ENCODE data around the gene SLC25A26. TPM values are rescaled to one million over a fixed set of nuclear protein-coding genes. Genes with fewer than 3 reads are reported as not detected.
A peak's percentile ranks its signal among the peaks of the same experiment; 100 is the strongest.

The SLC25A26 gene
- total and polyA plus RNA-seq, 2 of the 13 experiments (the other 11 are each of a cell fraction or from before 2014, with no cell fraction given), result 23.1 to 32.7 TPM

GRCh38 chr3:66407611-66408218 lies 186.9 kb downstream of the SLC25A26 start (continued):
- TF ChIP-seq KLF12 (CRISPR knock-in tag; IDR thresholded peaks at IDR 0.05; ENCODE audit: borderline replicate concordance) (no peak), ZNF609 (CRISPR knock-in tag; IDR thresholded peaks at IDR 0.05; ENCODE audit: borderline replicate concordance) (peak; percentile 31; the same call in 1 of the 2 replicates), NFE2L1 (CRISPR knock-in tag; IDR thresholded peaks at IDR 0.05; ENCODE audit: borderline replicate concordance) (no peak), MXD3 (CRISPR knock-in tag; IDR thresholded peaks at IDR 0.05) (no peak), IRF2 (CRISPR knock-in tag; IDR thresholded peaks at IDR 0.05) (0 out of 2 replicates have a peak, but pooled peaks have one; percentile 47), CSRNP1 (CRISPR knock-in tag; IDR thresholded peaks at IDR 0.05) (no peak), ZNF430 (CRISPR knock-in tag; IDR thresholded peaks at IDR 0.05) (no peak), PLRG1 (conservative IDR thresholded peaks at IDR 0.05) (no peak), ZNF547 (CRISPR knock-in tag; IDR thresholded peaks at IDR 0.05) (no peak), RFX5 (IDR thresholded peaks at IDR 0.05; ENCODE audit: low read depth, low read length) (no peak), AGO1 (IDR thresholded peaks at IDR 0.05; ENCODE audit: low read depth, low read length, poor library complexity, severe bottlenecking) (no peak), TBX2 (CRISPR knock-in tag; IDR thresholded peaks at IDR 0.05; ENCODE audit: borderline replicate concordance) (no peak), KDM5B (CRISPR knock-in tag; IDR thresholded peaks at IDR 0.05; ENCODE audit: borderline replicate concordance) (no peak; the same call in 1 of the 2 replicates), BHLHE40 (IDR thresholded peaks at IDR 0.05; ENCODE audit: low read length) (no peak), ZBTB37 (CRISPR knock-in tag; IDR thresholded peaks at IDR 0.05) (no peak), SOX6 (IDR thresholded peaks at IDR 0.05) (no peak), SOX6 (CRISPR knock-in tag; IDR thresholded peaks at IDR 0.05) (0 out of 2 replicates have a peak, but pooled peaks have one; percentile 26), ZNF414 (CRISPR knock-in tag; IDR thresholded peaks at IDR 0.05) (no peak), POGK (CRISPR knock-in tag; conservative IDR thresholded peaks at IDR 0.05) (no peak)
